Raji (cell line): ENCODE results near the gene MSL1.

Source experiments
- POLR2A ChIP-seq: IDR thresholded peaks from 2 replicates; pipeline ENCODE4 v1.6.1; 2011; ENCODE audit warnings: low read depth, low read length, control low read depth; ENCODE audit not compliant: insufficient read depth

MSL1 gene

GRCh38 chr17:40098846-40099618 lies 22.7 kb upstream of the MSL1 start:
- TF ChIP-seq POLR2A = peak; percentile 38; the same call in 1 of the 2 replicates

GRCh38 chr17:40099619-40100418 lies 22.0 kb upstream of the MSL1 start:
- TF ChIP-seq POLR2A = no peak

GRCh38 chr17:40100419-40100668 lies 21.4 kb upstream of the MSL1 start, which contains the start of gene NR1D1:
Gene NR1D1, minus strand, starts transcription at chr17:40100589. Its CDS starts 495 bp downstream, at chr17:40100094.
- no peak for TF ChIP-seq POLR2A

GRCh38 chr17:40100669-40101366 lies 21.0 kb upstream of the MSL1 start:
- TF ChIP-seq POLR2A = peak; percentile 89

- no peak for TF ChIP-seq POLR2A
These were observed 20.2 kb upstream of the MSL1 start for GRCh38 chr17:40101367-40102210.

- no peak for TF ChIP-seq POLR2A
These were observed 18.6 kb upstream of the MSL1 start for GRCh38 chr17:40103071-40103661.

- TF ChIP-seq POLR2A = no peak
These were observed 18.1 kb upstream of the MSL1 start for GRCh38 chr17:40103688-40104087.

GRCh38 chr17:40104594-40105486 lies 16.9 kb upstream of the MSL1 start:
- no peak for TF ChIP-seq POLR2A

- no peak for TF ChIP-seq POLR2A
These were observed 15.7 kb upstream of the MSL1 start for GRCh38 chr17:40105861-40106759.

GRCh38 chr17:40106760-40107521 lies 14.8 kb upstream of the MSL1 start:
- TF ChIP-seq POLR2A = no peak

GRCh38 chr17:40107522-40108174 lies 14.1 kb upstream of the MSL1 start:
- TF ChIP-seq POLR2A = no peak
